GM18909 (cell line): Measurements from ENCODE around the gene GALNT16.
"Not testable (repeated sequence)": the region's sequence is repeated elsewhere in the genome, so short reads cannot be mapped to it uniquely, and the experiment has no call there.

Experiments
- ATAC-seq: cut with Tn5 transposase; IDR thresholded peaks from one replicate; pipeline ENCODE4 v1.9.1; 2021; ENCODE audit warnings: mild to moderate bottlenecking; ENCODE audit not compliant: unreplicated experiment, poor library complexity

The GALNT16 gene

GRCh38 chr14:69282448-69282847 is 22.5 kb downstream of the GALNT16 start:
- no peak for ATAC-seq

GRCh38 chr14:69284170-69284569 is 24.2 kb downstream of the GALNT16 start:
- ATAC-seq, result no peak

GRCh38 chr14:69285661-69286255 is 25.8 kb downstream of the GALNT16 start:
- no peak for ATAC-seq

GRCh38 chr14:69287098-69288010 is 27.4 kb downstream of the GALNT16 start:
- no peak for ATAC-seq

GRCh38 chr14:69288011-69288771 is 28.2 kb downstream of the GALNT16 start:
- no peak for ATAC-seq

- ATAC-seq, result no peak
These were observed 29.2 kb downstream of the GALNT16 start for GRCh38 chr14:69288956-69289705.

GRCh38 chr14:69289811-69290520 is 30.0 kb downstream of the GALNT16 start:
- ATAC-seq, result no peak

- not testable (repeated sequence) for ATAC-seq
These were observed 30.9 kb downstream of the GALNT16 start for GRCh38 chr14:69290881-69291280.

- no peak for ATAC-seq
These were observed 31.4 kb downstream of the GALNT16 start for GRCh38 chr14:69291396-69291795.

- ATAC-seq, result no peak
These were observed 32.1 kb downstream of the GALNT16 start for GRCh38 chr14:69291891-69292561.

- no peak for ATAC-seq
These were observed 38.4 kb downstream of the GALNT16 start for GRCh38 chr14:69298131-69299071.

- ATAC-seq, result no peak
These were observed 39.5 kb downstream of the GALNT16 start for GRCh38 chr14:69299286-69300035.

- ATAC-seq, result no peak
These were observed 40.8 kb downstream of the GALNT16 start for GRCh38 chr14:69300601-69301221.

- ATAC-seq, result no peak
These were observed 43.1 kb downstream of the GALNT16 start for GRCh38 chr14:69303086-69303485.

- no peak for ATAC-seq
These were observed 52.6 kb downstream of the GALNT16 start for GRCh38 chr14:69312608-69313007.

GRCh38 chr14:69313176-69313575 is 53.2 kb downstream of the GALNT16 start:
- no peak for ATAC-seq

- ATAC-seq, result no peak
These were observed 54.4 kb downstream of the GALNT16 start for GRCh38 chr14:69314327-69314726.
